GM19467 (cell line): ENCODE results near the gene MIPEP.
"Not testable (repeated sequence)": the region's sequence is repeated elsewhere in the genome, so short reads cannot be mapped to it uniquely, and the experiment has no call there.

Experiments used
- ATAC-seq: cut with Tn5 transposase; IDR thresholded peaks from one replicate; pipeline ENCODE4 v1.9.1; 2021; ENCODE audit warnings: mild to moderate bottlenecking, moderate library complexity; ENCODE audit not compliant: unreplicated experiment

The MIPEP gene

GRCh38 chr13:23778002-23778652, 111.1 kb downstream of the MIPEP start:
- ATAC-seq, result no peak

GRCh38 chr13:23777575-23777870, 111.7 kb downstream of the MIPEP start:
- peak; percentile 34 for ATAC-seq

- ATAC-seq, result peak; percentile 93
Observed at GRCh38 chr13:23776698-23777574, 112.3 kb downstream of the MIPEP start.

GRCh38 chr13:23772717-23773116, 116.5 kb downstream of the MIPEP start:
- no peak for ATAC-seq

- ATAC-seq, result no peak
Observed at GRCh38 chr13:23771956-23772355, 117.2 kb downstream of the MIPEP start.

- ATAC-seq, result peak; percentile 90
Observed at GRCh38 chr13:23771552-23771951, 117.6 kb downstream of the MIPEP start.

- no peak for ATAC-seq
Observed at GRCh38 chr13:23770973-23771372, 118.2 kb downstream of the MIPEP start.

GRCh38 chr13:23770428-23770827, 118.8 kb downstream of the MIPEP start:
- no peak for ATAC-seq

- ATAC-seq, result no peak
Observed at GRCh38 chr13:23769401-23769800, 119.8 kb downstream of the MIPEP start.

- ATAC-seq, result no peak
Observed at GRCh38 chr13:23767838-23768237, 121.4 kb downstream of the MIPEP start.

- ATAC-seq, result no peak
Observed at GRCh38 chr13:23766939-23767338, 122.3 kb downstream of the MIPEP start.

- ATAC-seq, result no peak
Observed at GRCh38 chr13:23766283-23766682, 122.9 kb downstream of the MIPEP start.

- ATAC-seq, result no peak
Observed at GRCh38 chr13:23765531-23765930, 123.7 kb downstream of the MIPEP start.

GRCh38 chr13:23763318-23763717, 125.9 kb downstream of the MIPEP start:
- no peak for ATAC-seq

GRCh38 chr13:23761760-23762159, 127.4 kb downstream of the MIPEP start:
- ATAC-seq, result not testable (repeated sequence)

- ATAC-seq, result no peak
Observed at GRCh38 chr13:23760000-23760399, 129.2 kb downstream of the MIPEP start.

GRCh38 chr13:23758798-23759527, 130.2 kb downstream of the MIPEP start:
- no peak for ATAC-seq

- ATAC-seq, result no peak
Observed at GRCh38 chr13:23754997-23755396, 134.2 kb downstream of the MIPEP start.

- no peak for ATAC-seq
Observed at GRCh38 chr13:23754506-23754905, 134.7 kb downstream of the MIPEP start.

GRCh38 chr13:23753458-23753857, 135.7 kb downstream of the MIPEP start:
- ATAC-seq, result no peak

GRCh38 chr13:23752111-23753001, 136.8 kb downstream of the MIPEP start:
- peak; percentile 60 for ATAC-seq
